Tongue (tissue), 2 donors: ENCODE results near the gene TMPRSS13. TPM values are rescaled to one million over a fixed set of nuclear protein-coding genes. Genes with fewer than 3 reads are reported as not detected.
A peak's percentile ranks its signal among the peaks of the same experiment; 100 is the strongest.

ENCODE experiments used
- DNase-seq: peaks from one replicate; pipeline ENCODE4 v3.0.0-alpha.2; 2015
- total RNA-seq: library from RNA; depleted of rRNA; stranded (reverse); fragments of >200 nt; gene quantifications from one replicate; pipeline ENCODE4 v1.2.3, GENCODE V29; 2014

The TMPRSS13 gene
- total RNA-seq, 1 donor from 2014 or later, result 2.2 TPM

GRCh38 chr11:117888139-117888566 lies 41.0 kb downstream of the TMPRSS13 start:
- no peak for DNase-seq

GRCh38 chr11:117887431-117888138 lies 41.6 kb downstream of the TMPRSS13 start:
- DNase-seq, result no peak

GRCh38 chr11:117885777-117886176 lies 43.4 kb downstream of the TMPRSS13 start:
- peak; percentile 91 for DNase-seq

- no peak for DNase-seq
Observed at GRCh38 chr11:117884994-117885393, 44.2 kb downstream of the TMPRSS13 start.

GRCh38 chr11:117883063-117883462 lies 46.1 kb downstream of the TMPRSS13 start:
- DNase-seq, result no peak

- DNase-seq, result peak; percentile 76
Observed at GRCh38 chr11:117882311-117882905, 46.8 kb downstream of the TMPRSS13 start.

- no peak for DNase-seq
Observed at GRCh38 chr11:117881217-117881616, 48.0 kb downstream of the TMPRSS13 start.

GRCh38 chr11:117879516-117880480 lies 49.4 kb downstream of the TMPRSS13 start:
- DNase-seq, result no peak

GRCh38 chr11:117878939-117879475 lies 50.2 kb downstream of the TMPRSS13 start:
- no peak for DNase-seq

- DNase-seq, result no peak
Observed at GRCh38 chr11:117878314-117878938, 50.8 kb downstream of the TMPRSS13 start.

- peak; percentile 40 for DNase-seq
Observed at GRCh38 chr11:117877120-117877784, 52.0 kb downstream of the TMPRSS13 start.

- DNase-seq, result peak; percentile 94
Observed at GRCh38 chr11:117876341-117877119, 52.7 kb downstream of the TMPRSS13 start, which contains the start of gene FXYD6. Gene FXYD6 (minus strand): TSS chr11:117876658. CDS start chr11:117842776, 33,882 bp downstream.

- peak; percentile 35 for DNase-seq
Observed at GRCh38 chr11:117876059-117876340, 53.2 kb downstream of the TMPRSS13 start.

- peak; percentile 45 for DNase-seq
Observed at GRCh38 chr11:117875382-117876058, 53.7 kb downstream of the TMPRSS13 start.

- no peak for DNase-seq
Observed at GRCh38 chr11:117874910-117875381, 54.3 kb downstream of the TMPRSS13 start.

GRCh38 chr11:117874253-117874909 lies 54.8 kb downstream of the TMPRSS13 start:
- DNase-seq, result no peak

GRCh38 chr11:117873828-117874125 lies 55.4 kb downstream of the TMPRSS13 start:
- no peak for DNase-seq

- no peak for DNase-seq
Observed at GRCh38 chr11:117872975-117873827, 56.0 kb downstream of the TMPRSS13 start.
